PC-3 (cell line): ENCODE measurements around the gene VAX1. TPM values are rescaled to one million over a fixed set of nuclear protein-coding genes. Genes with fewer than 3 reads are reported as not detected.

Experiments used
- ATAC-seq: fragments of 200-7000 bp; cut with Tn5 transposase; 2 replicates; pipeline ENCODE4 v1.9.1; 2020; ENCODE audit warnings: mild to moderate bottlenecking, moderate library complexity
- BruUV-seq: library from RNA; stranded (reverse); fragments of 400-500 nt; replicated peaks from 2 replicates; lab custom pipeline; 2021; lab: Mats Ljungman, UMichigan
- CTCF ChIA-PET: fragments of 300-600 bp; sonication (Branson Sonifier 250); formaldehyde crosslinking; loops from one replicate; lab custom pipeline; 2022; ENCODE audit warnings: antibody characterized with exemption; lab: Charles Lee
- POLR2A ChIA-PET: fragments of 300-600 bp; sonication (Branson Sonifier 250); formaldehyde crosslinking; loops from one replicate; lab custom pipeline; 2022; ENCODE audit warnings: antibody characterized with exemption; ENCODE audit not compliant: unreplicated experiment; lab: Charles Lee
- DNase-seq: peaks from one replicate; pipeline ENCODE4 v3.0.0-alpha.2; 2015
- H2AFZ ChIP-seq: fragments of 300-600 bp; sonication (generic); 2 replicates; pipeline ENCODE4 v1.6.0; 2016; ENCODE audit warnings: antibody characterized with exemption, low read length
- H3F3A ChIP-seq: fragments of 300-600 bp; sonication (generic); one replicate; pipeline ENCODE4 v1.6.0; 2017; ENCODE audit warnings: antibody characterized with exemption, low read length, control low read depth, mild to moderate bottlenecking; ENCODE audit not compliant: unreplicated experiment
- H3K27ac ChIP-seq: fragments of 300-600 bp; sonication (generic); 2 replicates; pipeline ENCODE4 v1.5.1; 2016; ENCODE audit warnings: mild to moderate bottlenecking, low read length
- H3K27me3 ChIP-seq: fragments of 300-600 bp; sonication (generic); 2 replicates; pipeline ENCODE4 v1.6.1; 2016; ENCODE audit warnings: low read length, mixed read lengths
- H3K36me3 ChIP-seq: fragments of 300-600 bp; sonication (generic); 2 replicates; pipeline ENCODE4 v1.6.1; 2016; ENCODE audit warnings: low read depth, mixed run types, low read length, mixed read lengths
- H3K4me1 ChIP-seq: fragments of 300-600 bp; sonication (generic); 2 replicates; pipeline ENCODE4 v1.5.1; 2016; ENCODE audit warnings: low read length; ENCODE audit not compliant: insufficient read depth
- H3K4me2 ChIP-seq: fragments of 300-600 bp; sonication (generic); 2 replicates; pipeline ENCODE4 v1.6.0; 2016; ENCODE audit warnings: low read length
- H3K4me3 ChIP-seq: fragments of 300-600 bp; sonication (generic); 2 replicates; pipeline ENCODE4 v1.5.1; 2016; ENCODE audit warnings: mild to moderate bottlenecking, low read length, mixed read lengths
- H3K79me2 ChIP-seq: fragments of 300-600 bp; sonication (generic); 2 replicates; pipeline ENCODE4 v1.6.1; 2017; ENCODE audit warnings: low read length, mixed read lengths
- H3K9ac ChIP-seq: fragments of 300-600 bp; sonication (generic); 2 replicates; pipeline ENCODE4 v1.6.0; 2016; ENCODE audit warnings: mild to moderate bottlenecking, low read length
- H3K9me2 ChIP-seq: fragments of 300-600 bp; sonication (generic); replicated peaks from 2 replicates; pipeline ENCODE4 v1.6.1; 2016; ENCODE audit warnings: mixed run types, low read length, mixed read lengths
- H3K9me3 ChIP-seq: fragments of 300-600 bp; sonication (generic); 2 replicates; pipeline ENCODE4 v1.6.1; 2016; ENCODE audit warnings: low read length, mixed read lengths
- H4K20me1 ChIP-seq: fragments of 300-600 bp; sonication (generic); 2 replicates; pipeline ENCODE4 v1.6.1; 2016; ENCODE audit warnings: low read length, mixed read lengths
- EZH2 ChIP-seq: fragments of 300-600 bp; sonication (generic); IDR thresholded peaks from one replicate; pipeline ENCODE4 v1.6.1; 2017; ENCODE audit warnings: antibody characterized with exemption, mild to moderate bottlenecking, low read length; ENCODE audit not compliant: unreplicated experiment
- EZH2phosphoT487 ChIP-seq: fragments of 300-600 bp; sonication (generic); IDR thresholded peaks from 2 replicates; pipeline ENCODE4 v1.6.1; 2018; ENCODE audit warnings: mild to moderate bottlenecking, antibody characterized with exemption, low read length, borderline replicate concordance
- intact Hi-C: fragments of 100-400 bp; cut with micrococcal nuclease; formaldehyde crosslinking; loops from 2 replicates; pipeline ENCODE4 v1.9.0; 2023
- total RNA-seq: library from RNA; depleted of rRNA; stranded (reverse); fragments of >200 nt; gene quantifications from 2 replicates; pipeline ENCODE4 v1.2.3, GENCODE V29; 2014
- TF ChIP-seq, protein P1 (sequence below): fragments of 300-600 bp; sonication (generic); conservative IDR thresholded peaks from 2 replicates; pipeline ENCODE4 v1.5.1; 2017; ENCODE audit warnings: antibody characterized with exemption, low read depth, mild to moderate bottlenecking, low read length

VAX1 gene
- total RNA-seq, 1 experiment from 2014 or later = 0.98 TPM

DNA sequence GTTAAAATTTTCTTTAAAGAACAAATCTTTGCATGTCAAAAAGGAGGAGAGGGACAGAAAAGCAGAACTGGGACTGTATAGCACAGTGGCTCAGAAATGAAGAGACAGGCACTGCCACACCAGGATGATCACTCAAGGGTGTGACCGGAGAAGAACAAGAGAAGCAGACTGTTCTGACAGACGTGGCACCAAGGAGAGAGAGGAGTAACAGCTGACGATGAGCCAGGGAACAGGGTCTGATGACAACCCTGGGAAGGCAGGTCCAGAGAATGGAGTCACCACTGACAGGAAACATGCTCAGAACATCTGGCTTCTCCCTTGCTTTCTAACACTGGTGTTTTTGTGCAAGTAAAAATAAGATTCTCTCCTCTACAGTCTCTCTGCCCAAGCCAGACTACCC lies 14.6 kb upstream of the VAX1 start:
- Histone ChIP-seq H2AFZ (no peak overlapping the region), H3K36me3 (no peaks in the 10 kb centered on the region), H3K9me2 (no peaks in the 10 kb centered on the region), H3K9ac (no peak overlapping the region), H3K4me1 (no peaks in the 10 kb centered on the region), H3K4me2 (no peak overlapping the region), H3K4me3 (no peak overlapping the region), H3K79me2 (no peaks in the 10 kb centered on the region), H3F3A (no peaks in the 10 kb centered on the region), H3K27ac (no peak overlapping the region), H3K27me3 (peaks cover 18% of the 10 kb centered on the region), H3K9me3 (no peaks in the 10 kb centered on the region), H4K20me1 (no peaks in the 10 kb centered on the region)
- DNase-seq (no peak), ATAC-seq (no peak)
- intact Hi-C loops = no loop called here
- ChIA-PET CTCF (no interaction called here), POLR2A (no interaction called here)
- no TSS peak for BruUV-seq
- TF ChIP-seq EZH2phosphoT487 (no peak), EZH2 (no peak)
- TF ChIP-seq, protein P1, sequence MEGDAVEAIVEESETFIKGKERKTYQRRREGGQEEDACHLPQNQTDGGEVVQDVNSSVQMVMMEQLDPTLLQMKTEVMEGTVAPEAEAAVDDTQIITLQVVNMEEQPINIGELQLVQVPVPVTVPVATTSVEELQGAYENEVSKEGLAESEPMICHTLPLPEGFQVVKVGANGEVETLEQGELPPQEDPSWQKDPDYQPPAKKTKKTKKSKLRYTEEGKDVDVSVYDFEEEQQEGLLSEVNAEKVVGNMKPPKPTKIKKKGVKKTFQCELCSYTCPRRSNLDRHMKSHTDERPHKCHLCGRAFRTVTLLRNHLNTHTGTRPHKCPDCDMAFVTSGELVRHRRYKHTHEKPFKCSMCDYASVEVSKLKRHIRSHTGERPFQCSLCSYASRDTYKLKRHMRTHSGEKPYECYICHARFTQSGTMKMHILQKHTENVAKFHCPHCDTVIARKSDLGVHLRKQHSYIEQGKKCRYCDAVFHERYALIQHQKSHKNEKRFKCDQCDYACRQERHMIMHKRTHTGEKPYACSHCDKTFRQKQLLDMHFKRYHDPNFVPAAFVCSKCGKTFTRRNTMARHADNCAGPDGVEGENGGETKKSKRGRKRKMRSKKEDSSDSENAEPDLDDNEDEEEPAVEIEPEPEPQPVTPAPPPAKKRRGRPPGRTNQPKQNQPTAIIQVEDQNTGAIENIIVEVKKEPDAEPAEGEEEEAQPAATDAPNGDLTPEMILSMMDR = no peak

DNA sequence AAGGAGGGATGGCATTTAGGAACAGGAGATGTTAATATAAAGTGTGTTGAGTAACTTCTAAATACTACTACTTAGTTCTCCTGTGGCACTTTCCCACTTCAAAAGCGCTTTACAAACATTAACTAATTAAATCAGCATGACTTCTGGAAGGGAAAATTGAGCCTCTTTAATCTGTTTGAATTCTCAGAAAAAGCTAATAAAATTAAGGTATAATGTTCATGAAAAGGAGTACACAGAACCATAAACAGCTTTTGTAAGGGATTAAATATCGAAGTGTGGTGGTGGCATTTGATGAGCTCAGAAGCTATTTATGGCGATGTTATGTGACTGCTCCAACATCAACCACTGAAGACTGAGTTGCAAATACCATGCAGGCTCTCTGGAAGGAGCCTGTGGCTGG lies 10.2 kb upstream of the VAX1 start:
- Histone ChIP-seq H3K79me2 (no peaks in the 10 kb centered on the region), H3K9ac (no peak overlapping the region), H3K9me2 (no peaks in the 10 kb centered on the region), H3F3A (no peaks in the 10 kb centered on the region), H2AFZ (no peak overlapping the region), H3K4me3 (no peak overlapping the region), H3K36me3 (no peaks in the 10 kb centered on the region), H3K4me1 (no peaks in the 10 kb centered on the region), H3K27ac (no peak overlapping the region), H3K9me3 (peaks cover 4% of the 10 kb centered on the region; the same call in 1 of the 2 replicates), H4K20me1 (no peaks in the 10 kb centered on the region), H3K4me2 (no peak overlapping the region), H3K27me3 (peaks cover 33% of the 10 kb centered on the region)
- ChIA-PET CTCF (no interaction called here), POLR2A (interaction anchor here (0.5 kb wide), 1 partner anchor 173 kb away, joined by 5 read pairs; no protein-coding TSS in a partner anchor)
- ATAC-seq = no peak
- DNase-seq = no peak
- BruUV-seq = no TSS peak
- no peak for TF ChIP-seq EZH2phosphoT487
- TF ChIP-seq, protein P1 = no peak
- TF ChIP-seq EZH2 = no peak
- intact Hi-C loops = no loop called here

DNA sequence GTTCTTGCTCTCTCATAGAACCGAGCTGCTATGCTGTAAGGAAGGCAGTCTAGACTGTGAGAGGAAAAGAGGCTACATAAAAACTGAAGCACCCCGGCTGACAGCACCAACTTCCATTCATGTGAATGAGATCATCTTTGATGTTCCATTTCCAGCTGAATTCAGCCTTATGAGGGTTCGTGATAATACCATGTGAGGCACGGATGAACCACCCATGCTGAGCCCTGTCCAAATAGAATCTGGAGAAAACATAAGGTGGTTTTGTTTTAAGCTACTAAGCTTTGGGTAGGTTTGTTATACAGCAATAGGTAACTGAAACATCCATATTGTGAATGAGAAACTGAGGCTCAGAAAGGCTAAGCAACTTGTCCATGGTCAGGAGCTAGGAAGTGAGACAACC lies 6.9 kb upstream of the VAX1 start:
- no peak for DNase-seq
- ATAC-seq = no peak
- Histone ChIP-seq H3K27ac (no peak overlapping the region), H3K79me2 (no peaks in the 10 kb centered on the region), H4K20me1 (no peaks in the 10 kb centered on the region), H3K4me2 (no peak overlapping the region), H3F3A (no peaks in the 10 kb centered on the region), H3K9me2 (no peaks in the 10 kb centered on the region), H3K36me3 (no peaks in the 10 kb centered on the region), H3K9ac (no peak overlapping the region), H2AFZ (no peak overlapping the region), H3K4me1 (no peaks in the 10 kb centered on the region), H3K4me3 (no peak overlapping the region), H3K9me3 (peaks cover 4% of the 10 kb centered on the region; the same call in 1 of the 2 replicates), H3K27me3 (peaks cover 44% of the 10 kb centered on the region)
- TF ChIP-seq EZH2 = no peak
- TF ChIP-seq, protein P1 = no peak
- no peak for TF ChIP-seq EZH2phosphoT487
- POLR2A ChIA-PET = no interaction called here
- intact Hi-C loops = no loop called here
- CTCF ChIA-PET = no interaction called here
- no TSS peak for BruUV-seq
